NCI-H1092 treated with DMSO at 0.1 percent for 48 hours (cell line): ENCODE measurements around the gene CMPK1.
"Not testable (repeated sequence)": the region's sequence is repeated elsewhere in the genome, so short reads cannot be mapped to it uniquely, and the experiment has no call there.

Experiments
- DNase-seq: peaks from one replicate; lab custom pipeline; 2025; lab: John Stamatoyannopoulos, UW

CMPK1 gene

GRCh38 chr1:47338249-47339077 lies 4.9 kb downstream of the CMPK1 start:
- DNase-seq: no peak

- DNase-seq: no peak
Measured at GRCh38 chr1:47340227-47340626, 6.6 kb downstream of the CMPK1 start.

GRCh38 chr1:47346979-47347378 lies 13.4 kb downstream of the CMPK1 start:
- DNase-seq: not testable (repeated sequence)

- no peak for DNase-seq
Measured at GRCh38 chr1:47347735-47348134, 14.1 kb downstream of the CMPK1 start.

- no peak for DNase-seq
Measured at GRCh38 chr1:47348246-47348645, 14.7 kb downstream of the CMPK1 start.

- DNase-seq: no peak
Measured at GRCh38 chr1:47351305-47351704, 17.7 kb downstream of the CMPK1 start.

GRCh38 chr1:47361380-47361779 lies 27.8 kb downstream of the CMPK1 start:
- DNase-seq: no peak

GRCh38 chr1:47362828-47363227 lies 29.2 kb downstream of the CMPK1 start:
- no peak for DNase-seq

- no peak for DNase-seq
Measured at GRCh38 chr1:47367651-47368050, 34.1 kb downstream of the CMPK1 start.

- no peak for DNase-seq
Measured at GRCh38 chr1:47371016-47371517, 37.5 kb downstream of the CMPK1 start.

GRCh38 chr1:47374501-47374900 lies 40.9 kb downstream of the CMPK1 start:
- no peak for DNase-seq

- no peak for DNase-seq
Measured at GRCh38 chr1:47378147-47378546, 44.6 kb downstream of the CMPK1 start.

- no peak for DNase-seq
Measured at GRCh38 chr1:47380699-47381098, 47.1 kb downstream of the CMPK1 start.

GRCh38 chr1:47382399-47382983 lies 48.9 kb downstream of the CMPK1 start:
- no peak for DNase-seq

- DNase-seq: no peak
Measured at GRCh38 chr1:47384083-47384482, 50.5 kb downstream of the CMPK1 start.

- DNase-seq: no peak
Measured at GRCh38 chr1:47385020-47385419, 51.4 kb downstream of the CMPK1 start.

GRCh38 chr1:47386268-47386667 lies 52.7 kb downstream of the CMPK1 start:
- no peak for DNase-seq

- DNase-seq: no peak
Measured at GRCh38 chr1:47388030-47388890, 54.7 kb downstream of the CMPK1 start.

GRCh38 chr1:47388891-47389238 lies 55.3 kb downstream of the CMPK1 start:
- DNase-seq: peak; percentile 12

GRCh38 chr1:47389731-47390130 lies 56.1 kb downstream of the CMPK1 start:
- no peak for DNase-seq

- DNase-seq: no peak
Measured at GRCh38 chr1:47390843-47391242, 57.3 kb downstream of the CMPK1 start.

GRCh38 chr1:47393141-47393540 lies 59.6 kb downstream of the CMPK1 start:
- DNase-seq: no peak

- no peak for DNase-seq
Measured at GRCh38 chr1:47395433-47395832, 61.8 kb downstream of the CMPK1 start.
